ENCODE data around the gene NLRP11.
"Not testable (repeated sequence)": the region's sequence is repeated elsewhere in the genome, so short reads cannot be mapped to it uniquely, and the experiment has no call there.

Gene NLRP11

GRCh38 chr19:55778331-55778730, 53.5 kb downstream of the NLRP11 start:
- no peak for DNase-seq (ENCODE audit: low spot score)

- DNase-seq (ENCODE audit: low spot score), result no peak
Measured at GRCh38 chr19:55777528-55777927, 54.3 kb downstream of the NLRP11 start.

GRCh38 chr19:55769632-55770031, 62.2 kb downstream of the NLRP11 start:
- not testable (repeated sequence) for DNase-seq (ENCODE audit: low spot score)

GRCh38 chr19:55768818-55769217, 63.0 kb downstream of the NLRP11 start, which contains the start of gene RFPL4AL1:
RFPL4AL1 (plus strand) TSS chr19:55769118; CDS start chr19:55771805, 2,687 bp downstream.
- not testable (repeated sequence) for DNase-seq (ENCODE audit: low spot score)

GRCh38 chr19:55766466-55766865, 65.3 kb downstream of the NLRP11 start:
- no peak for DNase-seq (ENCODE audit: low spot score)

GRCh38 chr19:55758797-55759196, 73.0 kb downstream of the NLRP11 start, which contains the start of gene RFPL4A:
RFPL4A (plus strand) TSS chr19:55759097; CDS start chr19:55761801, 2,704 bp downstream.
- not testable (repeated sequence) for DNase-seq (ENCODE audit: low spot score)

- not testable (repeated sequence) for DNase-seq (ENCODE audit: low spot score)
Measured at GRCh38 chr19:55756808-55757207, 75.0 kb downstream of the NLRP11 start.

GRCh38 chr19:55753401-55753800, 78.4 kb downstream of the NLRP11 start:
- DNase-seq (ENCODE audit: low spot score), result no peak

GRCh38 chr19:55750715-55751114, 81.1 kb downstream of the NLRP11 start:
- no peak for DNase-seq (ENCODE audit: low spot score)

GRCh38 chr19:55738302-55738701, 93.5 kb downstream of the NLRP11 start, which contains the start of gene NLRP9:
NLRP9 (minus strand) TSS chr19:55738402; CDS start chr19:55738374, 28 bp downstream.
- no peak for DNase-seq (ENCODE audit: low spot score)

All from hepatic stellate cell (primary cell).